GM21423 (cell line): ENCODE data around the gene UBE2H.
"Not testable (repeated sequence)": the region's sequence is repeated elsewhere in the genome, so short reads cannot be mapped to it uniquely, and the experiment has no call there.

Source experiments
- ATAC-seq: cut with Tn5 transposase; IDR thresholded peaks from one replicate; pipeline ENCODE4 v1.9.1; 2021; ENCODE audit warnings: mild to moderate bottlenecking, moderate library complexity; ENCODE audit not compliant: unreplicated experiment

The UBE2H gene

DNA sequence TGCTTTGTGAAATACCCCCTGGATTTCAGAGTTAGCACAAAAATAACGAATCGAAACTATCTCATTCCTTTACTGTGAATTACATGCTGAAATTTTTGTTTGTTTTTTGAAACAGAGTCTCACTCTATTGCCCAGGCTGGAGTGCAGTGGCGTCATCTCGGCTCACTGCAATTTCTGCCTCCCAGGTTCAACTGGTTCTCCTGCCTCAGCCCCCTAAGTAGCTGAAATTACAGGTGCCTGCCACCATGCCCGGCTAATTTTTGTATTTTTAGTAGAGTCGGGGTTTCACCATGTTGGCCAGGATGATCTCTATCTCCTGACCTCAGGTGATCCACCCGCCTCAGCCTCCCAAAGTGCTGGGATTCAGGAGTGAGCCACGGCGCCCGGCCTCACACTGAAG is 125.9 kb downstream of the UBE2H start:
- not testable (repeated sequence) for ATAC-seq

DNA sequence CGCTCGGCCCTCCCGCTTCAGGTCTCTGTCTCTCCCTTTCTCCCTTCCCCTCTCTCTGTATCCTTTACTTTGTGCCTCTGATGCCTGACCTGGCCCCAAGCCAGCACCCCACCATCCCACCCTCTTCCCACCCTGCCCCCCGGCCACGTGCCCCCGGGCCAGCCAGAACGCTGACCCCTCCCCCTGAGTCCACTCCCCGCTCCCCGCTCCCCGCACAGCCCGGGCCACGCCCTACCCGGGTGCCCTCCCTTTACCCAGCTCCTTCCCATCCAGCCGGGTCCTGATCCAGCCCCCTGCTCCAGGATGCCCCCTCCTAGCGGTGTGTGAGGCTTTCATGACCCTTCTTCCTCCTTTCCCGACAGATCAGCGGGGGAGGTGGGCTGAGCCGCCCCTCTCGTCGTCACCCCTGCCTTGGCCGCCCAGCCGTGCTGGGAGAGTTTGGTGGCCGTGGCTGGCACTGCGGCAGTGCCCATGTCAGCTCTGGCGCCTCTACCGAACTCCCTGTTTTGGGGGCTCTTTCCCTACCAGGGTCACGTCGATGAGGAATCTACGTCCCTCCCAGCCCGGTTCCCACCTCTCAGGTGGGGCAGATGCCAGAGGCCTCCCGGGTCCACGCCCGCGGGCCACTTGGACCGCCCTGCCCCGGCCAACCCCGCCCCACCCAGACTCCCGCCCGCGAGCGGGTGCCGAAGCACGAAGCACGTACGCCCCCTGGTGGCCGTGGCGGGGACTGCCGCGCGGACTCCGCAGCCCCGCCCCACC is 127.4 kb downstream of the UBE2H start:
- ATAC-seq = peak; percentile 62

DNA sequence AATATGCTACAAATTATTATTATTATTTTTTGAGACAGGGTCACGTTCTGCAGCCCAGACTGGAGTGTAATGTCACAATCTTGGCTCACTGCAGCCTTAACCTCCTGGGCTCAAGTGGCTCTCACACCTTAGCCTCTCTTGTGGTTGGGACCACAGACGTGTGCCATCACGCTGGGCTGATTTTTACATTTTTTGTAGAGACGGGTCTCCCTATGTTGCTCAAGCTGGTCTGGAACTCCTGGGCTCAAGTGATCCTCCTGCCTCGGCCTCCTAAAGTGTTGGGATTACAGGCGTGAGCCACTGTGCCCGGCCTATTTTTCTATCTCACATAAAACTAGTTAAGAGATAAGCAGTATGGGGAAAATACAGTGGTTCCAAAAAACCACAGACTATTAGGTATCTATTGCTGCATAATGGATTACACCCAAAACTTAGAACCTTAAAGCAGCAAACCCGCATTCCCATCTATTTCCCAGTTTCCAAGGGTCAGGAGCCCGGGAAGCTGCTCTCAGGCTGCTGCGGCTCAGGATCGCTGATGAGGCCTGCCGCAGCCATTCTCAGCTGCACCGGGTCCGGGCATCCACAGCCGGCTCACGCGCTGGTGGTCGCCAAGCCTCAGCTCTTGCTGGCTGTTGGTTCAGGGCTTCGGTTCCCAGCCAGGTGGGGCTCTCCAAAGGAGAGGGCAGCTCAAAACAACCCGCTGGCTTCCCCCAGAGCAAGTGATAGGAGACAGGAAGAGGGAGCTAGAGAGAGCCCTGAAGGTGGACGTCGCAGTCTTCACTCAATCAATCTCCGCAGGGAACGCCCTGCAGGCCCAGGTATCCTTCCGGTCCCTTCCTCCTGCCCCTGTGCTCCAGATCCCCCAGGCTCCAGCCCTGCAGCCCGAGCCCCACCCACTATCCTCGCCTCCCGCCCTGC is 128.2 kb downstream of the UBE2H start:
- ATAC-seq = peak; percentile 31

DNA sequence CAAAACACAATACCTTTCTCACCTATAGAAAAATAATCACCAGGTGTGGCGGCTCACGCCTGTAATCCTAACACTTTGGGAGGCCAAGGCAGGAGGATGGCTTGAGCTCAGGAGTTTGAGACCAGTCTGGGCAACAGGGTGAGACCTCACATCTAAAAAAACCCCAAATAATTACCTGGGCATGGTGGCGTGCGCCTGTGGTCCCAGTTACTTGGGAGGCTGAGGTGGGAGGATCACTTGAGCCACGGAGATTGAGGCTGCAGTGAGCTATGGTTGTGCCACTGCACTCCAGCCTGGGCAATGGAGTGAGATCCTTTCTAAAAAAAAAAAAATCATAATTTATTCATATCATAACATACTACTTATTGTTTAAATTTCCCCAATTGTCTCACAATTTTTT is 129.6 kb downstream of the UBE2H start:
- not testable (repeated sequence) for ATAC-seq

DNA sequence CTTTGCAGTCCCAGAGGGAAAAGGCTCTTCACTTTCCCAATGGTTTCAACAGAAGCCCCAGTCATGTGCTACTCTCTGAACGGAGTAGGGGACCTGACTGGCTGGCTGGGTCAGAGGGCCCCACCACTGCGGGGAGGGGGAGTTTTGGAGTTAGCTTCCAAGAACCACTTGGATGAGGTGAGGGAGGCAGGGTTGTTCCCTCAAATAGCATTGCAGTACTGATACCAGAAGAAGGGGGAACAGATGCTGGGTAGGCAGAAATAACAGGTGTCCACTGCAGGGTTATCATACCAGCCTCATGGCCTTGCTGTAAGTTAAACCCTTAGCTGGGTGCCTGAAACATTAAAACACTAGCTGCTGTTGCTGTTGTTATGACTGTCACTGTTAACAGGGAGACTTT is 131.3 kb downstream of the UBE2H start:
- ATAC-seq = no peak

DNA sequence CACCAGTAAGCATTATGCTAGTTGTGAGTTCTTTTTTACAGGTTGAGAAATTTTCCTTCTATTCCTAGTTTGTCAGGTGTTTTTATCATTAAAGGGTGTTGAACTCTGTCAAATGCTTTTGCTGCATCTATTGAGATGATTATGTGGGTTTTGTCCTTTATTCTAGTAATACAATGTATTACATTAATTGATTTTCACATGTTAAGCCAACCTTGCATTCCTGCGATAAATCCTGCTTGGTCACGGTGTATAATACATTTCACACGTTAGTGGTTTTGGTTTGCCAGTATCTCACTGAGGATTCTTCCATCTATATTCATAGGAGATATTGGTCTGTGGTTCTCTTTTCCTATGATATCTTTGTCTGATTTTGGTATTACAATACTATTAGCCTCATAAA is 136.0 kb downstream of the UBE2H start:
- no peak for ATAC-seq

DNA sequence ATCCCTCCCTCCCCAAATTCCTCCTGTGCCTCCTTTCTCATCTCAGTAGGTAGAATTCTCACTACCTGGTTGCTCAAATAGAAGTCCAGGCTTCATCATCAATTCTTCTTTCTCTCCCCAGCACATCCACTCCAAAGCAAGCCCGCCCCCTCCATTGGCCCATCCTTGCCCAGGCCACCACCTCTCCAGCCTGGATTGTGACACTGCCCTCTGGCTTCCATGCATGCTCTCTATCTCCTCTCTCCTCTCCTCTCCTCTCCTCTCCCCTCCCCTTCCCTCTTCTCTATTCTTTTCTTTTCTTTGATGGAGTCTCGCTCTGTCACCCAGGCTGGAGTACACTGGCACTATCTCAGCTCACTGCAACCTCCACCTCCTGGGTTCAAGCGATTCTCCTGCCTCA is 144.9 kb downstream of the UBE2H start:
- ATAC-seq = no peak

DNA sequence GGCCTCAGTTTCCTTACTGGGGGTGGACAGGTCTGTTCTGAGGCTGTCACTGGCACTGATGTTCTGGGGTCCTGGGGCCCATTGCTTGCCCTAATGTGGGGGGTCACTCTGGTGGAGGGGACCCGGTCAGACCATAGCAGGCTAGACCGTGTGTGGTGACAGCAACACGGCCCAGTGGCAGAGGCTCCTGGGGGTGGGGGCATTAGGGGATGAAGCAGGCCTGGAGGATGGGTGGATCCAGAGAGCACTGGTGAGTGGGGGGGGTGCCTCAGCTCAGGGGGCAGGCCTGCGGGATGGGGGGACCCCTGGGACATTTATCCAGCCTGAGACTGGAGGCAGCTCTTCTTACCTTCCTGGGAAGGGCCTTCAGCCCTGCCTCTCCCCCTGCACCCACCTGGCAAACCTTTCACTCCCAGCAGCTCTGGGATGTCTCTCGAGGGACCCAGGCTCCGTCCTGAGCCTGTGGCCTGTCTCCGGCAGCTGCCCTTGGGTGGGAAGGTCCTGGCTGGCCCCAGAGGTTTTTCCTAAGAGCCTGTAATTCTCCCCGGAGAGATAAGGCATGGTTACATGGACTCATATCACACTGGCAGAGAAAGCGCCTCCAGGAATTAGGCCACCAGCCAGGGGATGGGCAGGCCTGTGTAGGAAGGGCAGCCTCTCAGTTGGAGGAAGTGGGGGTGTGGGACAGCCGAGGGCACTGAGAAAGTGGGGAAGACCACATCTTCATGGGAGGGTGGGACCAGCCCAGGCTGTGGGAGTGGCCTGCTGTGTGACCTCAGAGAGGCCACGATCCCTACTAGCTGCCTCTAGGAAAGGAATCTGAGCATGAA is 147.7 kb downstream of the UBE2H start:
- no peak for ATAC-seq

DNA sequence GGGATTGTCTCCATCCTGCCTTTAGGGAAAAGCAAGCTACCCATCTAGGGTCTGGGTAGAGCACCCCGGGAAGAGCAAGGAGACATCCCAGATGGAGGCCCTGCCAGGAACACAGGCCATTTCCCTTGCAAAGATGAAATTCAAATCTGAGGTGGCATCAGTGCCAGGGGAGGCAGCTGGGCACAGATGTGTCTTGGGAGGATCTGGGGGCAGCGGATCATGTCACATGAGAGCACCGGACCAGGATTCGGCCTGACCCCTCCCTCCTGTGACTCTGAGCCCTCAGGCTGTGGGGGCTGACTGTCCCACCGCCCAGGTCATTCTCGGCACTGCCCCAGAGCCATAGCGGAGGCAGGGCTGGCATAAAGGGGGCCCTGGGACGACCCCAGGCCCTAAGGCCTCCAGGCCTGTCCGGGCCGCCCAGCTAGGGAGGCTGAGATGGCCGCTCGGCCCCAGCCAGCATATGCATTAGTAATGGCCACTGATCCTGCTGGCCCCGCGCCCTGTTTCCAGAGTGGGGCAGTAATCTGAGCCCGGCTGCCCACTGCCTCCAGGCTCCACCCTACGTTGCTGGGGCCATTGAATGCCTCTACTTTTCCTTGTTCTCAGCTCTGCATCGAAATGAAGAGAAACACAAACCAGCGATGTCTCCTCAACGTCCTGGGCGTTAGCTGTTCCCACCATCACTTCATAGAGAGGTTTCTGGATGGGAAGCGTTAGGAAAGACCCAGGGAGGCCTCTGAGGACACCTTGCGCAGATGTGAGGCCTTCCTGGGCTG is 148.5 kb downstream of the UBE2H start:
- ATAC-seq = no peak

DNA sequence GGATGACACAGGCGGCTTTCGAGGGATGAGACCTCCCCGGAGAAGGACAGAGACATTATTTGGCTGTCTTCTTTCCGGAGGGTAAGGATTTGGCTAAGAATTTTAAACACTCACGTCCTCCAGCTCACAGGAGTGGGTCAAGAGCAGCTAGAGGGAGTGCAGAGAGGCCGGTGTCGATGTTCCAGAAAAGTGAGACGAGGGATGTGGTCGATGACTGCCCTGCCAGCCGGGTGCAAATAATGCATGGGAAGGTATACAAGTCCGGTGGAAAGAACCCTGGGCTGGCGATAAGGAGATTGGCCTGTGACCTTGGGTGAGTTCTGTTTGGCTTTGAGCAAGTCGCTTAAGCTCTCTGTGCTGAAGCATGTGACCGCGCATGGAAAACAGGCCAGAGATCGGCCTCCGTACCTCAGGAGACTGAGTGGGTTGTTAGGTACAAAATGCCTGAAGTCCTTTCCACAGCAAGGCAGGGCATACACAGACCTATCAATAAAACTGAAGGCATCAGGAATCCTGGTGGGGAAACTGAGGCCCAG is 149.1 kb downstream of the UBE2H start:
- ATAC-seq = no peak

DNA sequence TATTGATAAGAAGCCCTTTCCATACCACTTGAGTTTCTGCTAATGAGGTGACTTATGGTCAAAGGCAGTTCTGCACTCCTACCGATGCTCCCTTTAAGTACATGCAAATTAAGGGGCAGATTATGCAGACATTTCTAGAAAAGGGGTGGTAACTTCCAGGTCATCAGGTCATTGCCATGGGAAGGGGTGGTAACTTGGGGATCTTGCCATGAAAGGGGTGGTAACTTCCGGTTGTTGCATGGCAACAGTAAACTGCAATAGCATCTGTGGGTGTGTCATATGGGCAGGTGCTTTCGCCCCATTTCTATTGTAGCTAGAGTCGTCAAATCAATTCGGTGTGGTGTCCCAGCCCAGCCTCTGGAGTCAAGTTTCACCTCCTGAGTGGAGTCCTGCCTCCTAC is 150.9 kb downstream of the UBE2H start:
- ATAC-seq = no peak

DNA sequence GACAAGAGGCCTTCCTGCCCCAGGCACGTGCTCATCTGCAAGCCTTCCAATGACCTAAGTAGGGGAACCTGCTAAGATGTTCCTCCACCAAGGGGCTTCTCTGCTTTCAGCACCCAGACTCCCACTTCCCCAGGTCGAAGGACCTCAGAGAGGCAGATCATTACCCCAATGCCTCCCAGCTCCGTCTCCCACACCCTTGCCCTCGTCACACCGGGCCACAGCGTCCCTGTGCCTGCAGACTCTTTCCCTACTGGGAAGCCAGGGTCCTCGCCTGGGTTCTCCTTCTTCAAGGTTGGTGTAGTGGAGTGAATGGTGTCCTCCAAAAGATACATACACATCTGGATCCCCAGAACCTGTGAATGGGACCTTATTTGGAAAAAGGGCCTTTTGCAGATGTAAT is 151.9 kb downstream of the UBE2H start:
- no peak for ATAC-seq

DNA sequence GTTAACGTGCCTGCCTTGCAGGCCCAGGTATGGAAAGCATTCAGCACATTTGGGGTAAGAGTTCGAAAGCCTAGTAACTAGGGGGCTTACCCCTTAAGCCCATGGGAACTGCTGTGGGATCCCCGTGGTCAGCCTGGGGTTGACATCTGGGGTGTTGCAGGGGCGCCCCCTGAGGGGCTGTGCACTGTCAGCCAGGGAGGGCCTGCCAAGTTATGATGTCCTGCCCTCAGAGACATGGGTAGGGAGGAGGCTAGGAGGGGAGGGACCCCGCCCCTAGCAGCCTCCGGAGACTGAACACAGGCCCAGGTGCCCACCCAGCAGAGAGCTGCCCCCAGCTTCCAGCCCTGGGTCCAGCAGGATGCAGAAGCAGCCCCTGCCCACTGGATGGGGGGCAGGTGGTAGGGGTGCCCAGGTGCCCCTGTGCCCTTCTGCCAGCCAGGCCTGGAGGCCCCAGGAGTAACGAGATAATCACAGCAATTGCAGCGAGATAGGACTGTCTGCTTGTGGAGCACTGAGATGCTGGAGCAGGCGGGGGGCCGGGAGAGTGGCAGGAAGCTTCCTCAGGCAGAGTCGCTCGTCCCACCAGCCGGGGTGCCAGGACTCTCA is 153.3 kb downstream of the UBE2H start:
- no peak for ATAC-seq

DNA sequence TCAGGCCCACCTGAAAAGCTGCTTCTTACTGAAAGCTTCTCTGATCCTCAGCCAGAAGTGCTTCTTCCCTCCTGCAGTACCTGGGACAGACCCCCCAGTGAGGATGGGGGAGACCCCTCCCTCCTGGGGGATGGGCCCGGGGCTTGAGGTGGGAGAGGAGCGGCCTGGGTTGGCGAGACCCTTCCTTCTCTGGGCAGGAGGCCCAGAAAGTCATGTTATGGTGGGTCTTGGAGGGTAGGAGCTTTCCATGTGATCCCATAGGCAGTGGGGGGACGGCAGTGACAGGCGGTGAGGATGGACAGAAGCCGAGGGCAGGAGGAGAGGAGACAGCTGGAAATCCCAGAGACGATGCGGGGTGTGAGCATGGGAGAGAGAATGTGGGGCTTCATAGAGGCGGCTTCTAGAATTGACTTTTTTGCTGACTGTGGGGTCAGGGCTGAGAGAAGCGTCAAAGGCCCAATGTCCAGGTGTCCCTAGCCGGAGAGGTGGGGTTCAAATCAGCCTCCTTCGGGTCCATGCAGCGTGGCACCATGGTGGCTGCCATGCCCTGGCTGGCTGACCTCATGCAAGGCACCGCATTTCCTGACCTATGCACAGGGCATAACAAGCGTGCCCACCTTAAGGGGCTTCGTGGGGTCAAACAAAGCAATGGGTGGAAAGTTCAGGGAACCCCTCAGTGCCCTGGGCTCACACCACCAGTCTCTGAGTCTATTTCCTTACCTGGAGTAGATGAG is 154.0 kb downstream of the UBE2H start:
- ATAC-seq = no peak

DNA sequence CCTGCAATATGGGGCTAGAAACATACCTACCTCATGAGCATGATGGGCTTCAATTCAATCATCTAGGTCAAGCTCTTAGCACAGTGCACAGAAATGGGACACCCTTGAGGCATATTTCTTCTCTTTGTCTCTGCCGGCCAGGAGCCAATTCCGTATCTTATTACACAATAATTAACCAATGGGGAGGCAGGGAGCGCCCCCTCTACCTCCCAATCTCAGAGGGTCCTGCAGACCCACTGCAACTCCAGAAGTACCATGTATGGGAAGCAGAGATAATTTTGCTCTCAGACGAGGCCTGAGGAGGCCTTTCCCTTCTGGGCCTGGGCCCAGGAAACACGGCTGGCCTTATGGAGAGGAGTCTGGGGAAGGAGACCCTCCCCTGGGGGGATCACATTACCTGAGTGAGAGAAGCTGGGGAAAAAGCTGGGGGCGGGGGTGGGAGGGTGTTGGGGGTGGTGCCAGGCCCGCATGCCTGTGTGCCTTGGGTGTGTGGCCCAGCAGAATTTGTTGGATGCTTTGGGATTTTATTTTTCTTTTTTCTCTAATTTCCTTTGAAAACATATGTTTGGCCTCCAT is 155.5 kb downstream of the UBE2H start:
- ATAC-seq = no peak

DNA sequence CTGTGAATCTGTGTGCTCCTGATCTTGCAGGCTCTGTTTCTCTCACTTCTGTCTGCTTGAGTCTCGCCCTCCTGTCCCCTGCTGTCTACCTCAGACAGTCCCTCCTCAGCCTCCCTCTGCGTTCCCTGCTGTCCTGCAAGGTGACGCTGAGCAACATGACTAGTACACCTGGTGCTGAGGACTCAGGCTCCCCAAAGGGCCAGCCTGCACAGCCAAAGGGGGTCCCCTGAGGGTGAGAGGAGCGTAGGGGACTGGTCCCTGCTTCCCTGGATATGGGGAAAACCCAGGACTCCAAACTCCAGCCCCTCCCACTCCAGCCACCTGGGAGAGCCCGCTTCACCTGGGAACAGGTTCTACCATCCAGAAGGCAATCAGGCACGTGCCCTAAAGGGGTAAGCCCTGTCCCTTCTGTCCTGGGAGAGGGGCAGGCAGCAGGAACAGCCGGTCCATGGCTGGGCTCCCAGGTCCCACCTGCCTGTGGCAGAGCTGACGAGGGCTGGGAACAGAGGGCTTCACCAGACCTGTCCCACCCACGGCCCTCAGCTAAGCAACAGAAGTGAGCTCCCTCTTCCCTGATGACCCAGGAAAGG is 156.5 kb downstream of the UBE2H start:
- ATAC-seq = no peak

DNA sequence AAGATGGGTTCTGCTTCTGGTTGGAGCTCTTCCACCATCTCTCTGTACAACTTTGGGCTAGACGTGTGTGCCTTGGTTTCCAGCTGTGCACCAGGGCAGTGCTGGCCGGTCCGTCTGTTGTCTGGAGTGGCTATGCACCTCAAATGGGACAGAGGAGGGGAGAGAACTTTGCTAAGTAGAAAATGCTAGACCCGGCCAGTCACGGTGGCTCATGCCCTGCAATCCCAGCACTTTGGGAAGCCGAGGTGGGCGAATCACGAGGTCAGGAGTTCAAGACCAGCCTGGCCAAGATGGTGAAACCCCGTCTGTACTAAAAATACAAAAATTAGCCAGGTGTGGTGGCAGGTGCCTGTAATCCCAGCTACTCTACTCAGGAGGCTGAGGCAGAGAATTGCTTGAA is 158.3 kb downstream of the UBE2H start:
- not testable (repeated sequence) for ATAC-seq

DNA sequence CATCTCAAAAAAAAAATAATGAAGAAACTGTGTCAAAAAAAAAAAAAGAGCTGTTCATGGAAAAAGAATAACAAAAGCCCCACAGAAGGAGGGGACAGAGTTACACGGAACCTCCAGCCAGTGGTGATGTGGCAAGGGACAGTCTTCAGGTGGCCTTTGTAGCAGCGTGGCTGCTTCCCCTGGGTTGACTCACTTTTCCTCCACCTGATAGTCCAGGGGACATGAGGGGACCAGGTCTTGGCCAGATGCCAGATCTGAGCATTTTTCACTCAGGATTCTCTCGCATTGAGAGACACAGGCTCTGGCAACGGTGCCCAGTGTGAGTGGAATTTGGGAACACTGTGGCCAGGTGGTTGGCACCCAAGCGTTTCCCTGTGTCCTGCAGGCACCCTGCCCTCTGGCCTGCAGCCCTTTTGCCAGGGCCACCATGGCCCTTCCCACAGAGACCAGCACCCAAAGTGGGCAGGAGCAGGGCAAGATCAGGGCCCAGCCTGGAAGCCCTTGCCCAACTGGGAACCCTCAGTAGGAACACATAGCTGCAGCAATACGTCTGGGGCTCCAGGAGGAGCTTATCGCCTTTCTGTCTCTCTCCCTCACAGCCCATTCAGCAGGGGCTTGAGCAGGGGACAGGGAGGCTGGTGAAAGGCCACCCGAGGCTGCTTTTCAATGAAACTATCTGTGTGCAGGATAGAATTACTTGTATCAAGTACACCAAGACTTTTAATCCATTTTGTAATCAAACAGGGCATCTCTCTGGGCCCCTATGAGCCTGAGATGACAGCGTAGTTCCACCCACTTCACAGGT is 159.1 kb downstream of the UBE2H start:
- ATAC-seq = no peak
